ENCODE data around the gene GJD4.
A peak's percentile ranks its signal among the peaks of the same experiment; 100 is the strongest.

Gene GJD4

DNA sequence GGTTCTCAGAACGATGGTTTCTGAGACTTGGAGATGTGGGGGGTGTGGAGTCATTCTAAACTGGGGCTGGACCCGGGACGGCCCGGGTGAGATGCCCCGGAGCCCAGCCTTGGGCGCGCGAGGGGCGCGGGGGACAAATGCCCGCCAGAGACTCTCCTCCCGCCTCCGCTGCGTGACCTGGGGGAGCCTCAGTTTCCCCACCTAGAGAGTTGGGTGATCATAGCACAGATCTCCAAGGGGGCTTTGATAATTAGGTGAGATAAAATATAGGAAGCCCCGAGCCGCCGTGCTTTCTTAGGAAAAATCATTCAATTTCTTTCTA lies 37.6 kb downstream of the GJD4 start:
- no peaks in the 10 kb centered on the region for H3K27me3 ChIP-seq (ENCODE audit: control insufficient read depth in 1 of 2, insufficient read depth in 1 of 2, low read length in 2 of 2)
- no peak for DNase-seq
- no peak overlapping the region for H3K27ac ChIP-seq (ENCODE audit: low read length, poor library complexity, severe bottlenecking)
- H3K36me3 ChIP-seq (ENCODE audit: control insufficient read depth in 1 of 2, insufficient read depth in 2 of 2, low read depth in 1 of 2, low read length in 2 of 2) = no peaks in the 10 kb centered on the region
- peak overlapping the region; percentile 84 for H3K9ac ChIP-seq (ENCODE audit: low read length)
- H2BK5ac ChIP-seq (ENCODE audit: low read depth, low read length, poor library complexity, severe bottlenecking) = no peak overlapping the region
- H3K9me3 ChIP-seq (ENCODE audit: control insufficient read depth, low read length) = no peaks in the 10 kb centered on the region
- peak overlapping the region; percentile 82 to 84 for H3K4me3 ChIP-seq (ENCODE audit: insufficient read depth in 1 of 2, low read depth in 1 of 2, low read length in 2 of 2)
- H2AFZ ChIP-seq (ENCODE audit: low read depth, low read length) = peak overlapping the region; percentile 36
- peaks cover 5% of the 10 kb centered on the region for H3K79me1 ChIP-seq (replicated peaks; ENCODE audit: low read length, poor library complexity, severe bottlenecking)
- peak overlapping the region; percentile 80 for H2BK15ac ChIP-seq (ENCODE audit: low read depth, poor library complexity, severe bottlenecking)
- no peak overlapping the region for H2AK5ac ChIP-seq (ENCODE audit: low read length, severe bottlenecking)
- peak overlapping the region in 1 of 2 experiments; percentile 93 for H3K18ac ChIP-seq (ENCODE audit: low read depth in 1 of 2, low read length in 2 of 2)
- peak overlapping the region; percentile 100 for H3K4me2 ChIP-seq (ENCODE audit: low read length, poor library complexity, severe bottlenecking)
- H4K8ac ChIP-seq (ENCODE audit: low read length) = peak overlapping the region; percentile 89
- WGBS = 1% methylated on average over 12 of the region's 17 CpGs
- H4K91ac ChIP-seq (ENCODE audit: low read length) = peak overlapping the region; percentile 79
- H3K4ac ChIP-seq (ENCODE audit: low read depth in 1 of 2, low read length in 2 of 2) = peak overlapping the region in 1 of 2 experiments; percentile 84
- H2BK120ac ChIP-seq (ENCODE audit: low read depth, low read length) = peak overlapping the region; percentile 93
- H3K14ac ChIP-seq (ENCODE audit: low read length in 2 of 2) = peak overlapping the region in 1 of 2 experiments; percentile 98
- H3K4me1 ChIP-seq (ENCODE audit: control insufficient read depth, insufficient read depth, low read depth, low read length) = peaks cover 21% of the 10 kb centered on the region
- peak overlapping the region in 1 of 2 experiments; percentile 64 for H2BK12ac ChIP-seq (ENCODE audit: low read length in 2 of 2)
- H3K23ac ChIP-seq (ENCODE audit: low read length in 2 of 2) = no peak overlapping the region

DNA sequence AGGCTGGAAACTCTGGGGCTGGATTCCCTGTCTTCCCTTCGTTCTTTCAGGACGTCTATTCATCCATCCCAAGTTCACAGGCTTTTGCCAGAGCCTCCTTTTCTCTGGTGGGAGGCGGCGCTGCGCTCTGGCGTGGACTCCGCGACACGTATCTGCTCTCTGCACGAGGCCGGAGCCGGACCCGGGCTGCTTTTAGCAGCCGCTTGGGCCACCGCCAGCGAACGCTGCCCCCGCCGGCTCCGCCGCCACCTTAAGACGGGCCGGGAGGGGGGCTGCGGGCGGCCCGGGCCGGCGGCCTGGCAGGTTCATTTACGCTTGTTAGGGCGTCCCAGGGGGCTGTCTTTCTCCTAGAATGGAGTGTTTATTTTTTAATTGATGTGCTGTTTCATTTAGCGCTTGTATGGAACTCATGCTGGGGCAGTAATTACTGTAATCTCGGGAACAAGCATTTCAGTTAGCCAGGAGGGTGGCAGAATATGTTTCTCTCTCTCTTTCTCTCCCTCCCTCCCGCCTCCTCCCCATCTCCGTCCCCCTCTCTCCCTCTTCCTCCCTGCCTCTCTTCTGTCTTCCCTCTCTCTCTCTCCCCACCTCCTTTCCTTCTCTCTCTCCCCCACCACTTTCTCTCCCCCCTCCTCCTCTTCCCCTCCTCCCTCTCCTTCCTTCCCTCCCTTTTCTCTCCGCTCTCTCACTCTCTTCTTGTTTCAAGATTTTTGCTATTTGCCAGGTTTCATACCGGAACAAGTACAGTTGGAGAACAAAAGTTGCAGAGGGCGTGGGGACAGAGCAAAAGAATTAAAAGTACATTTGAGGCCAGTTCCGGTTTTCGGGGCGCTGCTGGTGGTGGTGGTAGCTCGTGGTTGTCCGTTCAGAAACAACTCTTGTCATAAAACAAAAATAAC lies 38.3 kb downstream of the GJD4 start:
- H3K79me1 ChIP-seq (replicated peaks; ENCODE audit: low read length, poor library complexity, severe bottlenecking) = peaks cover 5% of the 10 kb centered on the region
- DNase-seq = peak; percentile 80
- peak overlapping the region; percentile 56 to 64 for H2BK12ac ChIP-seq (ENCODE audit: low read length in 2 of 2)
- peak overlapping the region; percentile 90 for H2BK120ac ChIP-seq (ENCODE audit: low read depth, low read length)
- peak overlapping the region; percentile 48 for H3K27ac ChIP-seq (ENCODE audit: low read length, poor library complexity, severe bottlenecking)
- H4K8ac ChIP-seq (ENCODE audit: low read length) = peak overlapping the region; percentile 47
- H2AK5ac ChIP-seq (ENCODE audit: low read length, severe bottlenecking) = no peak overlapping the region
- peak overlapping the region in 1 of 2 experiments; percentile 39 for H3K4ac ChIP-seq (ENCODE audit: low read depth in 1 of 2, low read length in 2 of 2)
- H3K18ac ChIP-seq (ENCODE audit: low read depth in 1 of 2, low read length in 2 of 2) = peak overlapping the region; percentile 66 to 77
- H3K9ac ChIP-seq (ENCODE audit: low read length) = peak overlapping the region; percentile 84
- H3K9me3 ChIP-seq (ENCODE audit: control insufficient read depth, low read length) = no peaks in the 10 kb centered on the region
- H3K27me3 ChIP-seq (ENCODE audit: control insufficient read depth in 1 of 2, insufficient read depth in 1 of 2, low read length in 2 of 2) = no peaks in the 10 kb centered on the region
- no peak overlapping the region for H3K23ac ChIP-seq (ENCODE audit: low read length in 2 of 2)
- no peak overlapping the region for H2AFZ ChIP-seq (ENCODE audit: low read depth, low read length)
- peak overlapping the region; percentile 100 for H3K4me2 ChIP-seq (ENCODE audit: low read length, poor library complexity, severe bottlenecking)
- peak overlapping the region; percentile 19 for H2BK15ac ChIP-seq (ENCODE audit: low read depth, poor library complexity, severe bottlenecking)
- peak overlapping the region; percentile 59 to 84 for H3K4me3 ChIP-seq (ENCODE audit: insufficient read depth in 1 of 2, low read depth in 1 of 2, low read length in 2 of 2)
- H3K14ac ChIP-seq (ENCODE audit: low read length in 2 of 2) = no peak overlapping the region
- no peak overlapping the region for H4K91ac ChIP-seq (ENCODE audit: low read length)
- peaks cover 21% of the 10 kb centered on the region for H3K4me1 ChIP-seq (ENCODE audit: control insufficient read depth, insufficient read depth, low read depth, low read length)
- no peak overlapping the region for H2BK5ac ChIP-seq (ENCODE audit: low read depth, low read length, poor library complexity, severe bottlenecking)
- no peaks in the 10 kb centered on the region for H3K36me3 ChIP-seq (ENCODE audit: control insufficient read depth in 1 of 2, insufficient read depth in 2 of 2, low read depth in 1 of 2, low read length in 2 of 2)
- under 1% methylated on average over 42 of the region's 42 CpGs for WGBS

DNA sequence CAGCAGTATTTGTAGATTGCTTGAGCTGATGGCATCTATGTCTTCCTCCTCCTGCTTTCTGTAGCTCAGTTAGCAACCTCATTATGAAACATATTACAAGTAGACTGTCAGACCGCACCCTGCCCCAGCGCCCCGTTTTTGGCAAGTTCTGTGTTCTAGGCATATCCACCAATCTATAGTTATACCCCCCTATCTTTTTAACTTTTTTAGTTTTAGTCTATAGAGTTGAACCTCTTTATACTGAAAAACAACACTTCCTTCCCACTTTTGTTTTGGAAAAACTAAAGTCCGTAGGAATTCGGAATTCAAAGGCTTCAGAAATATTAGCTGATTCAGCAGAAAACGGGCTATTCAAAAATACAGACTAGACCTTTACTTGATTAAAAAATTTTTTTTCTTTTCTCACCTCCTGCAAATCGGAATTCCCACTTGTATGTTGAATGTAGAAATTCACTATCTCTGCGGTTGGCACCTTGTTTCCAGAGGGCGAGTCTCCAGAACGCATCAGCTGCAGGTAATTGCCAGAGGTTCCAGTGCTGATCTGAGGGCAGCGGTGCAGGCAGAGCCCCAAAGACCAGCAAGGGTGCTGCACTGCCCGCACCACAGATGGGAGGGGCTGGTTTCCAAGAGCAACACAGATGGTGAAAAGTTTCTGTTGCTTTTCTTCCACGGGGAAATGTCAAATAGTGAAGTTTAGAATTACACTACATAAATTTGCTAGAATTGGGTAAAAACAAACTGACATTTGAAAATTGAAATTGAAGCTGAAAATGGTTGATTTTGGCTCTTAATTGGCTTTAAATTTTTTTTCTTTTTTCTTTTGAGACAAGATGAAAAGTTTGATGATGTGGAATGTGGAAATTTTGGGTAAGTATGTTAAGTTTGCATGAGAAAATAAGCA lies 39.2 kb downstream of the GJD4 start:
- Histone ChIP-seq H2BK120ac (ENCODE audit: low read depth, low read length) (no peak overlapping the region), H4K8ac (ENCODE audit: low read length) (peak overlapping the region; percentile 37), H3K23ac (ENCODE audit: low read length in 2 of 2) (no peak overlapping the region), H2BK12ac (ENCODE audit: low read length in 2 of 2) (peak overlapping the region; percentile 56 to 75), H2BK15ac (ENCODE audit: low read depth, poor library complexity, severe bottlenecking) (no peak overlapping the region), H3K4ac (ENCODE audit: low read depth in 1 of 2, low read length in 2 of 2) (no peak overlapping the region), H3K4me2 (ENCODE audit: low read length, poor library complexity, severe bottlenecking) (peak overlapping the region; percentile 100), H3K4me3 (ENCODE audit: insufficient read depth in 1 of 2, low read depth in 1 of 2, low read length in 2 of 2) (peak overlapping the region in 1 of 2 experiments; percentile 84), H3K4me1 (ENCODE audit: control insufficient read depth, insufficient read depth, low read depth, low read length) (peaks cover 17% of the 10 kb centered on the region), H4K91ac (ENCODE audit: low read length) (no peak overlapping the region), H3K9ac (ENCODE audit: low read length) (peak overlapping the region; percentile 84), H3K27ac (ENCODE audit: low read length, poor library complexity, severe bottlenecking) (no peak overlapping the region), H3K9me3 (ENCODE audit: control insufficient read depth, low read length) (no peaks in the 10 kb centered on the region), H3K36me3 (ENCODE audit: control insufficient read depth in 1 of 2, insufficient read depth in 2 of 2, low read depth in 1 of 2, low read length in 2 of 2) (no peaks in the 10 kb centered on the region), H2AK5ac (ENCODE audit: low read length, severe bottlenecking) (no peak overlapping the region), H2BK5ac (ENCODE audit: low read depth, low read length, poor library complexity, severe bottlenecking) (no peak overlapping the region), H3K27me3 (ENCODE audit: control insufficient read depth in 1 of 2, insufficient read depth in 1 of 2, low read length in 2 of 2) (no peaks in the 10 kb centered on the region), H3K79me1 (replicated peaks; ENCODE audit: low read length, poor library complexity, severe bottlenecking) (peaks cover 3% of the 10 kb centered on the region), H3K18ac (ENCODE audit: low read depth in 1 of 2, low read length in 2 of 2) (peak overlapping the region; percentile 41 to 67), H3K14ac (ENCODE audit: low read length in 2 of 2) (no peak overlapping the region), H2AFZ (ENCODE audit: low read depth, low read length) (no peak overlapping the region)
- peak; percentile 18 for DNase-seq
- 12% methylated on average over 10 of the region's 13 CpGs for WGBS

DNA sequence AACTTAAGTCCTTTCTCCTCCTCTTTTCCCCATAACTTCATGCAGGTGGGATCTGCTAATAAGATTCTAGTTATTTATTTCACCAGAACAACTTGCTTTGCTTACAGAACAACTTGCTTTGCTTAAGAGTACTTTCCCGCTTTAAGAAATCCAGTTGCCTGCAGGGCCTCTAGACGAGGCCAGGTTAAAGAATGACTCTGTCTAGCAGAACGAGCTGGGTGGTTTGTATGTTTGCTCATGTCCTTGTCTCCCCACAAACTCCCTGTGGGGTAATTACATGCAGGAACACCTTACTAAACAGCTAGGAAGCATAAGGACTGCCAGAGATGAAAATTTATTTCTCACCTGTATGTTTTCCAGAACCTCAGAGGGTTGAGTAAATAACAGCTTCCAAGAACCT lies 45.8 kb downstream of the GJD4 start:
- WGBS = 94% methylated on average over 2 of the region's 3 CpGs
- no peak overlapping the region for H2AFZ ChIP-seq (ENCODE audit: low read depth, low read length)
- H3K9me3 ChIP-seq (ENCODE audit: control insufficient read depth, low read length) = no peaks in the 10 kb centered on the region
- H3K27ac ChIP-seq (ENCODE audit: low read length, poor library complexity, severe bottlenecking) = no peak overlapping the region
- no peak overlapping the region for H2BK12ac ChIP-seq (ENCODE audit: low read length in 2 of 2)
- no peak overlapping the region for H2BK5ac ChIP-seq (ENCODE audit: low read depth, low read length, poor library complexity, severe bottlenecking)
- H3K18ac ChIP-seq (ENCODE audit: low read depth in 1 of 2, low read length in 2 of 2) = no peak overlapping the region
- no peak overlapping the region for H2AK5ac ChIP-seq (ENCODE audit: low read length, severe bottlenecking)
- no peak overlapping the region for H3K4me3 ChIP-seq (ENCODE audit: insufficient read depth in 1 of 2, low read depth in 1 of 2, low read length in 2 of 2)
- no peak overlapping the region for H2BK15ac ChIP-seq (ENCODE audit: low read depth, poor library complexity, severe bottlenecking)
- H3K14ac ChIP-seq (ENCODE audit: low read length in 2 of 2) = no peak overlapping the region
- no peak overlapping the region for H4K8ac ChIP-seq (ENCODE audit: low read length)
- H3K79me1 ChIP-seq (replicated peaks; ENCODE audit: low read length, poor library complexity, severe bottlenecking) = no peaks in the 10 kb centered on the region
- no peak for DNase-seq
- peaks cover 0 to 5% of the 10 kb centered on the region in 2 experiments for H3K27me3 ChIP-seq (ENCODE audit: control insufficient read depth in 1 of 2, insufficient read depth in 1 of 2, low read length in 2 of 2)
- no peak overlapping the region for H3K4me2 ChIP-seq (ENCODE audit: low read length, poor library complexity, severe bottlenecking)
- no peaks in the 10 kb centered on the region for H3K36me3 ChIP-seq (ENCODE audit: control insufficient read depth in 1 of 2, insufficient read depth in 2 of 2, low read depth in 1 of 2, low read length in 2 of 2)
- no peaks in the 10 kb centered on the region for H3K4me1 ChIP-seq (ENCODE audit: control insufficient read depth, insufficient read depth, low read depth, low read length)
- no peak overlapping the region for H2BK120ac ChIP-seq (ENCODE audit: low read depth, low read length)
- H3K9ac ChIP-seq (ENCODE audit: low read length) = no peak overlapping the region
- no peak overlapping the region for H3K23ac ChIP-seq (ENCODE audit: low read length in 2 of 2)
- no peak overlapping the region for H4K91ac ChIP-seq (ENCODE audit: low read length)
- no peak overlapping the region for H3K4ac ChIP-seq (ENCODE audit: low read depth in 1 of 2, low read length in 2 of 2)
